ENCODE data around the gene CDC14B.

CDC14B gene

DNA sequence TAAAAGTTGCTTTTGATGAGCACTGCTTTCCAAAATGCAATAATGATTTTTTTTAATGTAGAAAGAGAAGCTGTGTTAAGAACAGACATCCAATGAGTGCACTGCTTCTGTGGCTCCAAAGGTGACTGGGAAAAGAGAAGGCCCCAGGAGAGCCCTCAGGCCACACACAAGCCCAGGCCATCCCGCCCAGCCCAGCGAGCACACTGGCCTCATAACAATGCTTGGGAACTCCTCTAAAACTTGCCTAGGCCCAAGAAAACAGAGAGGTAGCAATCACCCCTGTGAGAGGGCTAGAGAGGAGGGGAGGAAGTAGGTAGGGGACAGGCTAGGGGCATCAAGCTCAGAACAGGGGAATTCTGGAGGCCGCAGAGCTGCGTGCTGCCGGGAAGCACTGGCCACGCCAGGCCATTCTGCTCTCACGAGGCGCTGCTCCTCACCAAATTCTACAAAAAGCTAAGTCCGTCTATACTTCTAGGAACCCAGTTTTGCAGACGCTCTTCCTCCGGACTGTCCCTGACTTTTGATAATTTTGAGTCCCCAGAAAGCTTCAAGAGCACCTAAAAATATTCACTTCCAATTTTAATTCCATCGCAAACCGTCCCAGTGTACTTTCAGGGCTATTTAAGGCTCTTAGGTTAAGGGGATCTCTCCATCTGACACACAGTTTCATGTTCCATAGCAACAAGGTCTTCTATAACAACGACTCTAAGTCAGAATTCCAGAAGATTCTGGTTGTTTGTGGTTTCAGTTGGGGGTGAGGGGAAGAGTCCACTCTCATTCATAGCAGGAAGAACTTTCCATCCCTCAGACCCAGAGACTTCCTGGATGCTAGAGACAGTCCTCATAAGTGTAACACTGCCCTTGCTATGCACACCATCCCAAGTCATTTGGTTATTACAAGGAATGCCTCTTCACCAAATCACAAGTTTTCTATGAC lies 118.7 kb downstream of the CDC14B start:
- H3K14ac ChIP-seq (ENCODE audit: low read length in 2 of 2): no peak overlapping the region
- peaks cover 3% of the 10 kb centered on the region for H3K4me1 ChIP-seq (ENCODE audit: control insufficient read depth, insufficient read depth, low read depth, low read length)
- no peak overlapping the region for H2AK5ac ChIP-seq (ENCODE audit: low read length, severe bottlenecking)
- H2BK15ac ChIP-seq (ENCODE audit: low read depth, poor library complexity, severe bottlenecking): no peak overlapping the region
- H3K27me3 ChIP-seq (ENCODE audit: control insufficient read depth in 1 of 2, insufficient read depth in 1 of 2, low read length in 2 of 2): no peaks in the 10 kb centered on the region
- H3K18ac ChIP-seq (ENCODE audit: low read depth in 1 of 2, low read length in 2 of 2): peak overlapping the region in 1 of 2 experiments; percentile 29
- no peak overlapping the region for H4K8ac ChIP-seq (ENCODE audit: low read length)
- no peak overlapping the region for H2BK12ac ChIP-seq (ENCODE audit: low read length in 2 of 2)
- no peak overlapping the region for H3K27ac ChIP-seq (ENCODE audit: low read length, poor library complexity, severe bottlenecking)
- H3K9ac ChIP-seq (ENCODE audit: low read length): peak overlapping the region; percentile 90
- no peak overlapping the region for H2BK5ac ChIP-seq (ENCODE audit: low read depth, low read length, poor library complexity, severe bottlenecking)
- H3K4me2 ChIP-seq (ENCODE audit: low read length, poor library complexity, severe bottlenecking): no peak overlapping the region
- H2AFZ ChIP-seq (ENCODE audit: low read depth, low read length): no peak overlapping the region
- no peak overlapping the region for H2BK120ac ChIP-seq (ENCODE audit: low read depth, low read length)
- no peaks in the 10 kb centered on the region for H3K9me3 ChIP-seq (ENCODE audit: control insufficient read depth, low read length)
- peak; percentile 51 for DNase-seq
- H3K4me3 ChIP-seq (ENCODE audit: insufficient read depth in 1 of 2, low read depth in 1 of 2, low read length in 2 of 2): no peak overlapping the region
- no peak overlapping the region for H3K23ac ChIP-seq (ENCODE audit: low read length in 2 of 2)
- H3K4ac ChIP-seq (ENCODE audit: low read depth in 1 of 2, low read length in 2 of 2): no peak overlapping the region
- peaks cover 10% of the 10 kb centered on the region for H3K79me1 ChIP-seq (replicated peaks; ENCODE audit: low read length, poor library complexity, severe bottlenecking)
- H3K36me3 ChIP-seq (ENCODE audit: control insufficient read depth in 1 of 2, insufficient read depth in 2 of 2, low read depth in 1 of 2, low read length in 2 of 2): peaks cover 32 to 39% of the 10 kb centered on the region in 2 experiments
- 98% methylated on average over 9 of the region's 14 CpGs for WGBS
- H4K91ac ChIP-seq (ENCODE audit: low read length): no peak overlapping the region

DNA sequence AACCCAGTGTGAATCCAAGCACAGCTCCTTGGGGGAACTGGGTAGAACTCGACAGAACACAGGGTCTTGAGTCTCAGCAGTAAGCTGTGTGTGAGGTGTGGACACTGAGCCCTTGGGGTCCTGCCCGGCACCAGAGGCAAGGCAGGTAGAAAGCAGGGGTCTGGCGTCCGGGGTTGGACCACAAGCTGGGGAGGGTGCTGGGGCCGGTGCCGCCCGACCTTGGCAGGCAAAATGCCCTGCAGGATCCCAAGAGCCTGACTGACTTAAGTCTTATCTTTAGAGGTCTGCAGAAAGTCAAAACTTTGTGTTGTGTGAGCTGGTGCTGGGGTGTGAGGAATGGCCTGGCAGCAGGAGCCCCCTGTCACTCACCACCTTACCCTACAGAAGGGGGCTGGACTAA lies 120.4 kb downstream of the CDC14B start:
- Histone ChIP-seq H3K36me3 (ENCODE audit: control insufficient read depth in 1 of 2, insufficient read depth in 2 of 2, low read depth in 1 of 2, low read length in 2 of 2) (peaks cover 32 to 41% of the 10 kb centered on the region in 2 experiments), H3K27ac (ENCODE audit: low read length, poor library complexity, severe bottlenecking) (no peak overlapping the region), H4K91ac (ENCODE audit: low read length) (no peak overlapping the region), H3K18ac (ENCODE audit: low read depth in 1 of 2, low read length in 2 of 2) (no peak overlapping the region), H3K9ac (ENCODE audit: low read length) (no peak overlapping the region), H3K4ac (ENCODE audit: low read depth in 1 of 2, low read length in 2 of 2) (no peak overlapping the region), H2BK15ac (ENCODE audit: low read depth, poor library complexity, severe bottlenecking) (no peak overlapping the region), H3K4me1 (ENCODE audit: control insufficient read depth, insufficient read depth, low read depth, low read length) (peaks cover 10% of the 10 kb centered on the region), H3K27me3 (ENCODE audit: control insufficient read depth in 1 of 2, insufficient read depth in 1 of 2, low read length in 2 of 2) (no peaks in the 10 kb centered on the region), H3K79me1 (replicated peaks; ENCODE audit: low read length, poor library complexity, severe bottlenecking) (peaks cover 8% of the 10 kb centered on the region), H2BK5ac (ENCODE audit: low read depth, low read length, poor library complexity, severe bottlenecking) (no peak overlapping the region), H3K4me3 (ENCODE audit: insufficient read depth in 1 of 2, low read depth in 1 of 2, low read length in 2 of 2) (no peak overlapping the region), H2BK120ac (ENCODE audit: low read depth, low read length) (no peak overlapping the region), H3K23ac (ENCODE audit: low read length in 2 of 2) (no peak overlapping the region), H4K8ac (ENCODE audit: low read length) (no peak overlapping the region), H3K9me3 (ENCODE audit: control insufficient read depth, low read length) (no peaks in the 10 kb centered on the region), H2BK12ac (ENCODE audit: low read length in 2 of 2) (no peak overlapping the region), H3K14ac (ENCODE audit: low read length in 2 of 2) (no peak overlapping the region), H2AFZ (ENCODE audit: low read depth, low read length) (no peak overlapping the region), H2AK5ac (ENCODE audit: low read length, severe bottlenecking) (no peak overlapping the region), H3K4me2 (ENCODE audit: low read length, poor library complexity, severe bottlenecking) (no peak overlapping the region)
- WGBS: 95% methylated on average over 7 of the region's 7 CpGs
- DNase-seq: no peak

GRCh38 chr9:96498796-96499195 lies 120.8 kb downstream of the CDC14B start:
- 87% methylated on average over 7 of the region's 7 CpGs for WGBS
- Histone ChIP-seq H3K27me3 (ENCODE audit: control insufficient read depth in 1 of 2, insufficient read depth in 1 of 2, low read length in 2 of 2) (no peaks in the 10 kb centered on the region), H3K27ac (ENCODE audit: low read length, poor library complexity, severe bottlenecking) (no peak overlapping the region), H3K9ac (ENCODE audit: low read length) (no peak overlapping the region), H2BK12ac (ENCODE audit: low read length in 2 of 2) (peak overlapping the region in 1 of 2 experiments; percentile 7), H2BK120ac (ENCODE audit: low read depth, low read length) (no peak overlapping the region), H4K8ac (ENCODE audit: low read length) (no peak overlapping the region), H2BK5ac (ENCODE audit: low read depth, low read length, poor library complexity, severe bottlenecking) (no peak overlapping the region), H3K4ac (ENCODE audit: low read depth in 1 of 2, low read length in 2 of 2) (no peak overlapping the region), H2BK15ac (ENCODE audit: low read depth, poor library complexity, severe bottlenecking) (no peak overlapping the region), H2AK5ac (ENCODE audit: low read length, severe bottlenecking) (no peak overlapping the region), H3K4me2 (ENCODE audit: low read length, poor library complexity, severe bottlenecking) (no peak overlapping the region), H3K4me3 (ENCODE audit: insufficient read depth in 1 of 2, low read depth in 1 of 2, low read length in 2 of 2) (no peak overlapping the region), H4K91ac (ENCODE audit: low read length) (no peak overlapping the region), H3K4me1 (ENCODE audit: control insufficient read depth, insufficient read depth, low read depth, low read length) (peaks cover 11% of the 10 kb centered on the region), H3K9me3 (ENCODE audit: control insufficient read depth, low read length) (no peaks in the 10 kb centered on the region), H2AFZ (ENCODE audit: low read depth, low read length) (no peak overlapping the region), H3K14ac (ENCODE audit: low read length in 2 of 2) (no peak overlapping the region), H3K36me3 (ENCODE audit: control insufficient read depth in 1 of 2, insufficient read depth in 2 of 2, low read depth in 1 of 2, low read length in 2 of 2) (peaks cover 30 to 41% of the 10 kb centered on the region in 2 experiments), H3K18ac (ENCODE audit: low read depth in 1 of 2, low read length in 2 of 2) (no peak overlapping the region), H3K79me1 (replicated peaks; ENCODE audit: low read length, poor library complexity, severe bottlenecking) (peaks cover 6% of the 10 kb centered on the region), H3K23ac (ENCODE audit: low read length in 2 of 2) (no peak overlapping the region)
- no peak for DNase-seq

DNA sequence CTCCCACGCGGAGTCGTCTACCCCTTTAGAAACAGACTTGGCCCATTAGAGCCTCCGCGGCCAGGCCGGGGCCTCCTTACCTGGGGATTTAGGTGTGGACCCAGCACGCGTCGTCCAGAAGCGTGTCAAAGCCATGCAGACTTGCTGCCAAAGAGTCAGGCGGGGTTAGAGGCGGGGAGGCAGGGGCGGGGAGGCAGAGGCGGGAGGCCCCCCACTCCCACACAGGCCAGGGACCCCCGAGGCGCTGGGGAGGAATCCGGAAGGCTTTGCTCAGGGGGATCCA lies 122.6 kb downstream of the CDC14B start:
- Histone ChIP-seq H4K8ac (ENCODE audit: low read length) (no peak overlapping the region), H2BK15ac (ENCODE audit: low read depth, poor library complexity, severe bottlenecking) (no peak overlapping the region), H4K91ac (ENCODE audit: low read length) (no peak overlapping the region), H3K27ac (ENCODE audit: low read length, poor library complexity, severe bottlenecking) (no peak overlapping the region), H3K14ac (ENCODE audit: low read length in 2 of 2) (no peak overlapping the region), H3K4me3 (ENCODE audit: insufficient read depth in 1 of 2, low read depth in 1 of 2, low read length in 2 of 2) (no peak overlapping the region), H2BK5ac (ENCODE audit: low read depth, low read length, poor library complexity, severe bottlenecking) (no peak overlapping the region), H3K4me2 (ENCODE audit: low read length, poor library complexity, severe bottlenecking) (no peak overlapping the region), H3K79me1 (replicated peaks; ENCODE audit: low read length, poor library complexity, severe bottlenecking) (peaks cover 10% of the 10 kb centered on the region), H2BK120ac (ENCODE audit: low read depth, low read length) (no peak overlapping the region), H3K9me3 (ENCODE audit: control insufficient read depth, low read length) (no peaks in the 10 kb centered on the region), H3K18ac (ENCODE audit: low read depth in 1 of 2, low read length in 2 of 2) (no peak overlapping the region), H3K23ac (ENCODE audit: low read length in 2 of 2) (no peak overlapping the region), H3K4me1 (ENCODE audit: control insufficient read depth, insufficient read depth, low read depth, low read length) (peaks cover 11% of the 10 kb centered on the region), H2BK12ac (ENCODE audit: low read length in 2 of 2) (no peak overlapping the region), H2AFZ (ENCODE audit: low read depth, low read length) (no peak overlapping the region), H2AK5ac (ENCODE audit: low read length, severe bottlenecking) (no peak overlapping the region), H3K27me3 (ENCODE audit: control insufficient read depth in 1 of 2, insufficient read depth in 1 of 2, low read length in 2 of 2) (no peaks in the 10 kb centered on the region), H3K9ac (ENCODE audit: low read length) (no peak overlapping the region), H3K36me3 (ENCODE audit: control insufficient read depth in 1 of 2, insufficient read depth in 2 of 2, low read depth in 1 of 2, low read length in 2 of 2) (peaks cover 45 to 48% of the 10 kb centered on the region in 2 experiments), H3K4ac (ENCODE audit: low read depth in 1 of 2, low read length in 2 of 2) (no peak overlapping the region)
- no peak for DNase-seq
- 98% methylated on average over 17 of the region's 17 CpGs for WGBS
